ENCODE data around the gene KLC1. TPM values are rescaled to one million over a fixed set of nuclear protein-coding genes. Genes with fewer than 3 reads are reported as not detected.

The KLC1 gene
- total and polyA plus RNA-seq, 2 of the 13 experiments (the other 11 are each of a cell fraction or from before 2014, with no cell fraction given), result 53.2 to 63.5 TPM

DNA sequence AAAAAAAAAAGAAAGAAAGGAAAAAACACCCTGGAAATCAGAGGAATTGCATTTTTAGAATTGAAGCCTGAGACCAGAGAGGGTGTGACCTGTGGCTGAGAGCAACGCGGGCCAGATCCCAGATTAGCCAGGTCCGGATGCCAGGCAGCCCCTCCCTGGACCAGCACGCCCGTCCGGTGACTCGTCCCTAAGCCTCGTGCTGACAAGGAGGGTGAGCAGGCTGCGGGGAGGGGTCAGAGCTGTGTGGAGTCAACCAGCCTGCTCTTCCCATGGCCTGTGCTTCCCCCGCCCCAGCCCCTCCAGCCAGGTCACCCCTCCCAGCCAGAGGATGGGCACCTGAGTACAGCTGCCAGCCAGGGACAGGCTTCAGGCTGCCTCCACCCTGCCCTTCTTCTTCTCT is 4.2 kb upstream of the KLC1 start:
- no peak overlapping the region for H2AFZ ChIP-seq (ENCODE audit: low read length)
- 0% methylated on average over 3 of the region's 10 CpGs for WGBS (ENCODE audit: low lambda C conversion rate)
- H3K9me3 ChIP-seq (ENCODE audit: low read length), result no peaks in the 10 kb centered on the region
- peaks cover 74% of the 10 kb centered on the region for H3K4me1 ChIP-seq (ENCODE audit: insufficient read depth, low read length)
- H3K9ac ChIP-seq (ENCODE audit: insufficient read depth, low read depth, low read length), result no peak overlapping the region
- no peaks in the 10 kb centered on the region; a peak in 1 of 5 replicates for H3K27me3 ChIP-seq (ENCODE audit: control insufficient read depth in 1 of 2, insufficient read depth in 2 of 2, low read length in 2 of 2)
- peak; percentile 46 for DNase-seq (ENCODE audit: low spot score)
- peak overlapping the region; percentile 87 for H3K4me2 ChIP-seq (ENCODE audit: low read depth, low read length)
- H3K36me3 ChIP-seq (replicated peaks in 1 of 2; ENCODE audit: control insufficient read depth in 1 of 2, insufficient read depth in 2 of 2, low read length in 2 of 2), result no peaks in the 10 kb centered on the region
- in situ Hi-C loops (cut with HindIII; ENCODE audit: extremely low pct_ligation_motif_present, low pct_unique_long_range_greater_than_20kb) (no loop called here), intact Hi-C loops (cut with micrococcal nuclease; ENCODE audit: unreplicated experiment) (no loop called here)
- ATAC-seq, result peak; percentile 6; the same call in 2 of the 3 replicates
- peaks cover 3% of the 10 kb centered on the region for H3K79me2 ChIP-seq (ENCODE audit: insufficient read depth, low read length)
- CTCF ChIA-PET (ENCODE audit: low intra/inter-chr PET ratio, low total read pairs), result no interaction called here
- no TSS peak for BruUV-seq (replicated peaks)
- POLR2A ChIA-PET, result no interaction called here
- H4K20me1 ChIP-seq (ENCODE audit: insufficient read depth, low read length), result peaks cover under 1% of the 10 kb centered on the region; the same call in 1 of the 2 replicates
- H3K27ac ChIP-seq (ENCODE audit: extremely low read length, insufficient read depth, low read length), result no peak overlapping the region
- FAIRE-seq, result no peak
- H3K4me3 ChIP-seq (replicated peaks in 1 of 3; ENCODE audit: insufficient read depth in 1 of 3, low read depth in 2 of 3, low read length in 3 of 3), result peak overlapping the region; percentile 29 to 73 (median 41)
- no peak for TF ChIP-seq ZFP1 (CRISPR knock-in tag; IDR thresholded peaks at IDR 0.05)
- no peak for TF ChIP-seq ZKSCAN1 (IDR thresholded peaks at IDR 0.05; ENCODE audit: low read length)
- TF ChIP-seq ZNF724P (CRISPR knock-in tag; IDR thresholded peaks at IDR 0.05; ENCODE audit: borderline replicate concordance), result no peak
- no peak for TF ChIP-seq KDM5A (IDR thresholded peaks at IDR 0.05; ENCODE audit: borderline replicate concordance, low read length)
- no peak for TF ChIP-seq HOXA9 (CRISPR knock-in tag; IDR thresholded peaks at IDR 0.05; ENCODE audit: borderline replicate concordance)
- TF ChIP-seq GABPB1 (CRISPR knock-in tag; IDR thresholded peaks at IDR 0.05), result peak; percentile 23; the same call in 1 of the 2 replicates
- no peak for TF ChIP-seq HMG20A (CRISPR knock-in tag; IDR thresholded peaks at IDR 0.05; ENCODE audit: borderline replicate concordance)
- TF ChIP-seq, protein P1, sequence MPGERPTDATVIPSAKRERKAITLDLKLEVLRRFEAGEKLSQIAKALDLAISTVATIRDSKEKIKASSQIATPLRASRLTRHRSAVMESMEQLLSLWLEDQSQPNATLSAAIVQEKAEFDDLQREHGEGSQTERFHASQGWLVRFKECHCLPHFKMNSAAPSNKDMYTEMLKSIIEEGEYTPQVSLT (CRISPR knock-in tag; IDR thresholded peaks at IDR 0.05; ENCODE audit: borderline replicate concordance, low read depth), result no peak
- no peak for TF ChIP-seq RFXAP (CRISPR knock-in tag; IDR thresholded peaks at IDR 0.05; ENCODE audit: borderline replicate concordance)
- no peak for TF ChIP-seq ZNF562 (CRISPR knock-in tag; IDR thresholded peaks at IDR 0.05; ENCODE audit: borderline replicate concordance)
- TF ChIP-seq, protein P2, sequence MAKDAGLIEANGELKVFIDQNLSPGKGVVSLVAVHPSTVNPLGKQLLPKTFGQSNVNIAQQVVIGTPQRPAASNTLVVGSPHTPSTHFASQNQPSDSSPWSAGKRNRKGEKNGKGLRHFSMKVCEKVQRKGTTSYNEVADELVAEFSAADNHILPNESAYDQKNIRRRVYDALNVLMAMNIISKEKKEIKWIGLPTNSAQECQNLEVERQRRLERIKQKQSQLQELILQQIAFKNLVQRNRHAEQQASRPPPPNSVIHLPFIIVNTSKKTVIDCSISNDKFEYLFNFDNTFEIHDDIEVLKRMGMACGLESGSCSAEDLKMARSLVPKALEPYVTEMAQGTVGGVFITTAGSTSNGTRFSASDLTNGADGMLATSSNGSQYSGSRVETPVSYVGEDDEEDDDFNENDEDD (CRISPR knock-in tag; IDR thresholded peaks at IDR 0.05; ENCODE audit: borderline replicate concordance), result peak; percentile 21; the same call in 1 of the 2 replicates
- no peak for TF ChIP-seq KAT2B (IDR thresholded peaks at IDR 0.05; ENCODE audit: borderline replicate concordance, low read depth, low read length)
- TF ChIP-seq FOSL2 (CRISPR knock-in tag; IDR thresholded peaks at IDR 0.05), result peak; percentile 30; the same call in 1 of the 2 replicates
- TF ChIP-seq EEA1 (CRISPR knock-in tag; IDR thresholded peaks at IDR 0.05; ENCODE audit: borderline replicate concordance), result no peak
- TF ChIP-seq PATZ1 (CRISPR knock-in tag; IDR thresholded peaks at IDR 0.05), result peak; percentile 58; the same call in 1 of the 2 replicates
- peak; percentile 56; the same call in 1 of the 2 replicates for TF ChIP-seq ZNF687 (CRISPR knock-in tag; IDR thresholded peaks at IDR 0.05)
- TF ChIP-seq ZNF263 (CRISPR knock-in tag; IDR thresholded peaks at IDR 0.05), result 0 out of 2 replicates have a peak, but pooled peaks have one; percentile 30
- no peak for TF ChIP-seq ZNF556 (CRISPR knock-in tag; IDR thresholded peaks at IDR 0.05; ENCODE audit: borderline replicate concordance)
- no peak for TF ChIP-seq KLF6 (CRISPR knock-in tag; IDR thresholded peaks at IDR 0.05)

Data from HepG2 (cell line).